Activated CD4-positive, alpha-beta T cell treated with anti-CD3 and anti-CD28 coated beads, Interleukin-2, amount 10 ng/mL, durations not matched to agents 7 days and 5 days (primary cell): Measurements from ENCODE around the gene EEF2K. TPM values are rescaled to one million over a fixed set of nuclear protein-coding genes. Genes with fewer than 3 reads are reported as not detected.

ENCODE experiments used
- CTCF ChIA-PET: fragments of 350-600 bp; sonication (Branson Sonifier 250); formaldehyde crosslinking; loops from one replicate; lab custom pipeline; 2021; ENCODE audit warnings: antibody characterized with exemption; lab: Charles Lee
- POLR2A ChIA-PET: fragments of 350-600 bp; sonication (Branson Sonifier 250); formaldehyde crosslinking; loops from one replicate; lab custom pipeline; 2021; ENCODE audit warnings: antibody characterized with exemption; lab: Charles Lee
- DNase-seq: peaks from one replicate; pipeline ENCODE4 v3.0.0-alpha.2; 2020
- H3K27ac Mint-ChIP-seq: one replicate; pipeline ENCODE4 v1.8.0; 2021; ENCODE audit warnings: mild to moderate bottlenecking, moderate library complexity, mixed read lengths
- H3K27me3 Mint-ChIP-seq: one replicate; pipeline ENCODE4 v1.8.0; 2021; ENCODE audit warnings: mixed read lengths
- H3K36me3 Mint-ChIP-seq: one replicate; pipeline ENCODE4 v1.8.0; 2021; ENCODE audit warnings: low read depth, mixed read lengths
- H3K4me1 Mint-ChIP-seq: one replicate; pipeline ENCODE4 v1.8.0; 2021; ENCODE audit warnings: mixed read lengths
- H3K4me3 Mint-ChIP-seq: one replicate; pipeline ENCODE4 v1.8.0; 2021; ENCODE audit warnings: mild to moderate bottlenecking, moderate library complexity, mixed read lengths
- H3K9me3 Mint-ChIP-seq: one replicate; pipeline ENCODE4 v1.8.0; 2021; ENCODE audit warnings: mixed read lengths
- total RNA-seq, 2 experiments: library from RNA; stranded (reverse); gene quantifications; one replicate each; pipeline ENCODE4 v1.2.3, GENCODE V29; 2021

EEF2K gene
- total RNA-seq, 2 experiments from 2014 or later, result 21.9 to 23.8 TPM

DNA sequence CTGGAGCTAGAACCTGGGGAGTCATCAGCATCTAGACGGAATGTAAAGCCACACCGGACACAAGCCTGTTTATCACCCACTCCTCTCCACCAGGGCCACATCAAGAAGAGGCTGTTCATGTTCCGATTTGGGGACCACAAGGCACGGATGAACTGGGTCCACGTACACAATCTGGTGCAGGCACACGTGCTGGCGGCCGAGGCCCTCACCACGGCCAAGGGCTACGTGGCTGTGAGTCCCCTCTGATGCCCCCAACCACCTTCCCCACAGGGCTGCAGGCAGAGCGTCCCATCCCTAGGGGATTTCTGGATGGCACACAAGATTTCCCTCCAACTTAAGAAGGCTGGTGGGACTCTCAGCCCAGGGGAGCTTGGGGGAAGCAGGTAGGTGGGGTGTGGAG lies 24.7 kb upstream of the EEF2K start:
- CTCF ChIA-PET, result no interaction called here
- POLR2A ChIA-PET, result no interaction called here

DNA sequence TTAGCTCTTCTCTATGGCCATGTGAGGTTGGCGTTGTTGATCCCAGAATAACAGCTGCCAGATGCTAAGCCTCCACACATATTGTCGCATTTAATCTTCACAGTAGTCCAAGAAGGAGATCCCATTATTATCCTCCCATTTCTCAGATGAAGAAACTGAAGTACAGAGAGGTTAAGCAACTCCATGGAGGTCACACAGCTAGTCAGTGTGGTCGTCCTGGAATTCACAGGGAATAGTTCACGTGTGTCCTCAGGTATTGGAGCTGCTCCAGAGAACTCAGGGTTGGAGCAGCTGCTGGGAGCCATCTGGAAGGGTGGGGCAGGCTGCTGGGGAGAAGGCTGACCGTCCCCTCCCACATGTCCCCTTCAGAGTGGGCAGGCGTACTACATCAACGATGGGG lies 24.2 kb upstream of the EEF2K start:
- DNase-seq, result no peak
- ChIA-PET CTCF (no interaction called here), POLR2A (no interaction called here)
- Mint-ChIP-seq H3K9me3 (no peaks in the 10 kb centered on the region), H3K27me3 (no peaks in the 10 kb centered on the region), H3K4me1 (no peaks in the 10 kb centered on the region), H3K4me3 (no peak overlapping the region), H3K27ac (no peak overlapping the region), H3K36me3 (no peaks in the 10 kb centered on the region)

More for the DNA sequence above, 24.7 kb upstream of the EEF2K start:
- H3K27me3 Mint-ChIP-seq, result no peaks in the 10 kb centered on the region
- no peak overlapping the region for H3K4me3 Mint-ChIP-seq
- H3K27ac Mint-ChIP-seq, result no peak overlapping the region
- no peaks in the 10 kb centered on the region for H3K4me1 Mint-ChIP-seq
- H3K9me3 Mint-ChIP-seq, result no peaks in the 10 kb centered on the region
- no peak for DNase-seq
- no peaks in the 10 kb centered on the region for H3K36me3 Mint-ChIP-seq

DNA sequence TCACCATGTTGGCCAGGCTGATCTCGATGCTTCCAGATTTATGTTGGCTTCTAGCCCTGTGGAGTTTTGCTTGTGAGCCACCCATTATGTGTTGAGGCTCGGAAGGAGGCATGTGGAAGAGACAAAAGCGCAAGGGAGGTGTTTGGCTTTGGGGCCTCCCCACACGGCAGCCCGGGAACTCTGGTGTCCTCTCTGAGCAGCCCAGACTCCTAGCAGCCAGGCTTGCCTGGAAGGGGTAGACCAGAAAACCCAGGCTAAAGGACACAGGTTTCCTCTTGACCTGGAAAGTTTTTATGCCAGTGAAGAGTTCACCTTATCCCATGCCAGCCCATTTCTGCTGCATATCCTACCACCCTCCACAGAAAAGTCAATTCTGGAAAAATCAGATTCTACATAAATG lies 22.7 kb upstream of the EEF2K start:
- H3K4me3 Mint-ChIP-seq, result no peak overlapping the region
- H3K9me3 Mint-ChIP-seq, result no peaks in the 10 kb centered on the region
- ChIA-PET CTCF (no interaction called here), POLR2A (no interaction called here)
- no peak overlapping the region for H3K27ac Mint-ChIP-seq
- no peaks in the 10 kb centered on the region for H3K27me3 Mint-ChIP-seq
- H3K36me3 Mint-ChIP-seq, result no peaks in the 10 kb centered on the region
- DNase-seq, result no peak
- peaks cover 4% of the 10 kb centered on the region for H3K4me1 Mint-ChIP-seq

DNA sequence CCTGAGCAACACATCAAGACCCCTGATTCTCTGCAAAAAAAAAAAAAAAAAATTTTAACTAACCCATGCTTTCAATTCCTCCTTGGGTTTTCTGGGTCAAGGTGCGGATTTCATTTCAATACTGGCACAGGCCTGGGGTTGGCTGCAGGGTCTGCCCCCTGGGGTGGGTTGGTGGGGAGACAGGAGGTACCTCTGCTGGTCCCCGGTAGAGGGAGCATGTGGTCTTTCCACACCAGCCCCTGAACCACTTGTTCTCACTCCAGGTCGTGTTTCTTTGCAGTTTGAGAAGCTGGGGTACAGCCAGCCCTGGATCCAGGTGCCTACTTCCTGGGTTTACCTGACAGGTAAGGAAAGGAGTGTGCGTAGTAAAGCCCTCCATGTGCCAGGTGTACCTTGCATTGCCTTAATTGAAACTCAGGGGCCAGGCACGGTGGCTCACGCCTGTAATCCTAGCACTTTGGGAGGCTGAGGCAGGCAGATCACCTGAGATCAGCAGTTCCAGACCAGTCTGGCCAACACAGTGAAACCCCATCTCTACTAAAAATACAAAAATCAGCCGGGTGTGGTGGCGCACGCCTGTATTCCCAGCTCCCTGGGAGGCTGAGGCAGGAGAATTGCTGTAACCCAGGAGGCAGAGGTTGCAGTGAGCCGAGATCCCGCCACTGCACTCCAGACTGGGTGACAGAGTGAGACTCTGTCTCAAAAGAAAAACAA lies 22.0 kb upstream of the EEF2K start:
- H3K4me3 Mint-ChIP-seq, result no peak overlapping the region
- no peak for DNase-seq
- peak overlapping the region; percentile 25 for H3K27ac Mint-ChIP-seq
- peaks cover 11% of the 10 kb centered on the region for H3K4me1 Mint-ChIP-seq
- H3K36me3 Mint-ChIP-seq, result no peaks in the 10 kb centered on the region
- no peaks in the 10 kb centered on the region for H3K9me3 Mint-ChIP-seq
- no peaks in the 10 kb centered on the region for H3K27me3 Mint-ChIP-seq
- POLR2A ChIA-PET, result no interaction called here
- CTCF ChIA-PET, result interaction anchor here (0.8 kb wide), 1 partner anchor 24 kb away, joined by 3 read pairs; no protein-coding TSS in a partner anchor

DNA sequence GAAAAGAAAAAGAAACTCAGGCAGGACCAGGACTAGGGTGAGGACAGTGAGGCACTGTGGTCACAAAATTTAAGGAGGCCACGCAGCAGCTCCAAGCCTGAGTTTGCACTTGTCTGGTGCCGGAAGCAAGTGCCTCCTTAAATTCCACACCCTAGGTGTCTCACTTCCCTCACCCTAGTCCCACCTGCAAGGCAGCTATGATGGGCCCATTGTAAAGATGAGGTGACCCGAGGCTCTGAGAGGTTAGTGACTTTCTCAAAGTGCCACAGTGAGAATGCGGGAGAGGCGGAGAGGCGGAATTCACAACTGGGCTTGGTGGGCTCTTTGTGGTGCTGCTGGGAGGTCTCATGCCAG lies 21.5 kb upstream of the EEF2K start:
- Mint-ChIP-seq H3K4me3 (no peak overlapping the region), H3K36me3 (no peaks in the 10 kb centered on the region), H3K27me3 (no peaks in the 10 kb centered on the region), H3K9me3 (no peaks in the 10 kb centered on the region), H3K4me1 (peaks cover 17% of the 10 kb centered on the region), H3K27ac (peak overlapping the region; percentile 25)
- ChIA-PET POLR2A (no interaction called here), CTCF (interaction anchor here (0.8 kb wide), 1 partner anchor 23 kb away, joined by 3 read pairs; no protein-coding TSS in a partner anchor)
- no peak for DNase-seq

DNA sequence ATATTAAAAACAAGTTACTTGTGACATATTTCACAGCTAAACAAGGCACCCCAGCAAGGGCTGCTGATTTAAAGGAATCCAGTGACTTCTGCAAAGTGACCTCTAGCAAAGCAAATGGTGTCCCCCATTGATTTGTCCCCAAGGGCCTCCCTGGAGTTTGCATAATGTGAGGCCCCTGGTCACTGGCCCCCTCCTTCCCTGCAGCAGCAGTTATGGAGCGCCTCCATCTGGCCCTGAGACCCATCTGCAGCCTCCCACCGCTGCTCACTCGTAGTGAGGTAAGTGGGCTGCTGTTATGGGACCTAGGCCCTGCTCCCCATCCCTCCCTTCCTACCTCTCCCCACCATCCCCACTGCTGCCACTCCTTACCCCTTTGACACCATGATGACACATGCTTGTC lies 19.6 kb upstream of the EEF2K start:
- DNase-seq, result no peak
- Mint-ChIP-seq H3K27ac (no peak overlapping the region), H3K4me3 (no peak overlapping the region), H3K9me3 (no peaks in the 10 kb centered on the region), H3K27me3 (no peaks in the 10 kb centered on the region), H3K4me1 (peaks cover 19% of the 10 kb centered on the region), H3K36me3 (no peaks in the 10 kb centered on the region)
- POLR2A ChIA-PET, result no interaction called here
- CTCF ChIA-PET, result interaction anchor here (0.6 to 1.0 kb wide), 2 partner anchors 10 to 1044 kb away, joined by 3 read pairs; no protein-coding TSS in a partner anchor

DNA sequence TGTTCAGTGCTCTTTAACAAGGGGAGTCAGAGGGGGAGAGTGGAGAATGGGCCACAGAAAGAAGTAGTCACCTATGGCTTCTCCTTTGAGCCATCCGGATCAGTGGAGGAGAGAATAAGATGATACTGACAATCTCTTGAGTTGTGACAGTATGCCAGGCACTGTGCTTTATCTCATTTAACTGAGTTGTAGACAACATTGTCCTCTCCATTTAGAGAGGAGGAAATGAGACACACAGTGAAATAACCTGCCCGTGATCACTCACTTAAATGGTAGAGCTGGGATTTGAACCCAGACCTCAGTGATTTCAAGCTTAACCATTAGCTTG lies 17.8 kb upstream of the EEF2K start:
- Mint-ChIP-seq H3K9me3 (no peaks in the 10 kb centered on the region), H3K27ac (peak overlapping the region; percentile 99), H3K27me3 (no peaks in the 10 kb centered on the region), H3K36me3 (no peaks in the 10 kb centered on the region), H3K4me3 (no peak overlapping the region), H3K4me1 (peaks cover 33% of the 10 kb centered on the region)
- ChIA-PET POLR2A (no interaction called here), CTCF (interaction anchor here (0.6 to 5.4 kb wide), 23 partner anchors 8 to 657 kb away, joined by 3 to 41 read pairs (median 5); partner anchors contain the start of genes MOSMO, PDZD9 and POLR3E)
- no peak for DNase-seq

DNA sequence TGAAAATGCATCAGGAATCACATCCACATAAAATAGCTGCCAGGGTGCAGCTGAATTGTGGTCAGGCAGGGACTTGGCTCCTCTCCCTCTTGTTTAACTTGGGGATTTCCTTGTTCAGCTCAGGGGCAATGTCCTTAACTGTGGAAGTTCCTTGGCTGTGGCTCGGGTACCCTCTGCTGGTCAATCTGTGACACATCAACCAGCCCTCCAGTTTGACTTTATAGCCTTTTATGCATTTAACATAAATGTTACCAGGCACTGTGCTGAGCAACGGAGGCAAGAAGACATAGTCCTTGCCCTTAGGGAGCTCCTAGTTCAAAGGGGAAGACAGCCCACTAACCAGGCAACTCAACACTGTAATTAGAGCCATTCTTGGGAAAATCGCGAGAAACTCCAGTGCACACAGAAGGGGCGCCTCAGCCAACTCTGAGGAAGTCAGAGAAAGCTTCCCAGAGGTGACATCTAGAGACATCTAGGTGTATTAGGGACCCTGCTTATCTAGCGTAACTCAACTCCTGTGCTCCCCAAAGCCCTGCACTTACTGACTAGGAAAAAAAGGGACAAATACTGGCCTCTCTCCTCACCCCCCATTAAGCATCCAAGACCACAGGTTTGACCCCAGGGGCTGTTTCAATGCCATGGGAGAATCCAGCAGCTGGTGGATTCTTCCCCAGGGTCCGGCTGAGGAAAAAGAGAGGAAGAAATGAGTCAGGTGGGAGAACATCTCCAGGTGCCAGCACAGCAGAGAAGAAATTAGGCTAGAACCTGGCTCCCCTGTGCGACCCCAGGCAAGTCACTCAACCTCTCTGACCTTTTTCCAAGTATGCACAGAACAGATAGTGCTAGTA lies 17.3 kb upstream of the EEF2K start:
- ChIA-PET POLR2A (no interaction called here), CTCF (interaction anchor here (0.6 to 5.4 kb wide), 26 partner anchors 9 to 658 kb away, joined by 3 to 41 read pairs (median 4); partner anchors contain the start of genes MOSMO, PDZD9 and POLR3E)
- peak; percentile 74 for DNase-seq
- Mint-ChIP-seq H3K27ac (peak overlapping the region; percentile 99), H3K4me3 (peak overlapping the region; percentile 83), H3K27me3 (no peaks in the 10 kb centered on the region), H3K36me3 (peaks cover 5% of the 10 kb centered on the region), H3K4me1 (peaks cover 39% of the 10 kb centered on the region), H3K9me3 (peaks cover 5% of the 10 kb centered on the region)

DNA sequence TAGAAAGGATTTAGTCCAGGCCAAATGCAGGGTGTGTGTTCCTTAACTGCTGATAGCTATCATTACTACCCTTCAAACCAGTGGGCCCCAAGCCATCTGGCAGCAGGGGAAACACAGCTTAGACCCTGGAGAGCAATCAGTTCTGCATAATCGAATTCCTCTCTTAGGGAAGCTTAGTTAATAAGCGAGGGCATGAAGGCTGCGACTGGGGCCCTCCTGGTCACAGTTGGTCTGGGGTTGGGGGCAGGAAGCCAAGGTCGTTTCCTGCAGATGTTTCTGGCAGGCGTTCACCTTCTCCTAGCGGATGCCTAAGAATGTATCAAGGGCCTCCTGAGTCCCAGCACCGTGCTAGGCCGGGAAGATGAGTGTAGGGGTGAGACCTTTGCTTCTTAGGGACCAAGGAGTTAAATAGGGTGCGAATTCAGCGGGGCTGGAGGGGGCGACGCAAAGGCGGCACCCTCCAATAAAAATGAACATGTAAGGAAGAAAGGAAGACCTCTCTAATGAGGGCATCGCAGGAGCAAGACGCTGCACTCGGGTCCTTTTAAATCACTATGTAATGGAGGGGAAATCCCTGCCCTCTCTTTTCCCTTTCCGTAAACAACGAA lies 16.5 kb upstream of the EEF2K start:
- ChIA-PET POLR2A (interaction anchor here (0.5 kb wide), 1 partner anchor 371 kb away, joined by 3 read pairs; no protein-coding TSS in a partner anchor), CTCF (interaction anchor here (0.6 to 5.4 kb wide), 12 partner anchors 15 to 544 kb away, joined by 3 to 41 read pairs (median 5); partner anchors contain the start of genes MOSMO, PDZD9 and POLR3E)
- peak overlapping the region; percentile 83 for H3K4me3 Mint-ChIP-seq
- no peak for DNase-seq
- no peaks in the 10 kb centered on the region for H3K27me3 Mint-ChIP-seq
- H3K27ac Mint-ChIP-seq, result peak overlapping the region; percentile 99
- peaks cover 45% of the 10 kb centered on the region for H3K4me1 Mint-ChIP-seq
- peaks cover 9% of the 10 kb centered on the region for H3K36me3 Mint-ChIP-seq
- peaks cover 8% of the 10 kb centered on the region for H3K9me3 Mint-ChIP-seq

DNA sequence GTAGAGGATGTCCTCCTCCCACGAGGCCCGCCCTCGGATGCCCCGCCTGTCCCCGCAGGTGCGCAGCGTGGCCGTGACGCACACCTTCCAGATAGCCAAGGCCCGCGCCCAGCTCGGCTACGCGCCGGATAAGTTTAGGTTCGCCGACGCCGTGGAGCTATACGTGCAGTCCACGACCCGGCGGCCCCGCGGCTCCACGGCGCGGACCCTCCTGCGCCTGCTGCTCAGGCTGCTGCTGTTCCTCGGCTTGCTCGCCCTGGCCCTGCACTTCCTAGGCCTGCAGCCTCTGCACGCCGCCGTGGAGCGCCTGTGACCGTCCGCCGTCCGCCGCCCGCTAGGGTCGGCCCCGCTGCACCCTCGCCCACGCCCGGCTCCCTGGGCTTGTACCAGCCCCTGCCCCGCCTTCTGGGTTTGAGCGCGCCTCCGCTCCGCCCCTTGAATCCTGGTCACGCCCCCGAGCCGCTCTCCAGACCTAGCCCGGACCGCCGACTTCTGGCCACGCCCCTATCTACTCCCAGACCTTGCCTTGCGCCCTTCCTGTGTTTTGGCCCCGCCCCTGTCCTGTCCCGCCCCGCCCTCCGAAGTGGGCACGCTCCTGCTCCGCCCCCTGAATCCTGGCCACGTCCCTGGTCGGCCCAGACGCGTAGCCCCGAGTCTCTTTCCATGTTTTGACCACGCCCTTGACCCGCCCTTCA lies 15.8 kb upstream of the EEF2K start:
- CTCF ChIA-PET, result interaction anchor here (0.6 to 5.4 kb wide), 5 partner anchors 17 to 189 kb away, joined by 3 to 41 read pairs (median 20); partner anchors contain the start of genes EEF2K, MOSMO, PDZD9 and POLR3E
- Mint-ChIP-seq H3K27me3 (no peaks in the 10 kb centered on the region), H3K9me3 (peaks cover 8% of the 10 kb centered on the region), H3K4me3 (peak overlapping the region; percentile 83), H3K4me1 (peaks cover 51% of the 10 kb centered on the region), H3K36me3 (peaks cover 11% of the 10 kb centered on the region), H3K27ac (peak overlapping the region; percentile 99)
- POLR2A ChIA-PET, result interaction anchor here (0.5 kb wide), 1 partner anchor 371 kb away, joined by 3 read pairs; no protein-coding TSS in a partner anchor
- DNase-seq, result peak; percentile 89

DNA sequence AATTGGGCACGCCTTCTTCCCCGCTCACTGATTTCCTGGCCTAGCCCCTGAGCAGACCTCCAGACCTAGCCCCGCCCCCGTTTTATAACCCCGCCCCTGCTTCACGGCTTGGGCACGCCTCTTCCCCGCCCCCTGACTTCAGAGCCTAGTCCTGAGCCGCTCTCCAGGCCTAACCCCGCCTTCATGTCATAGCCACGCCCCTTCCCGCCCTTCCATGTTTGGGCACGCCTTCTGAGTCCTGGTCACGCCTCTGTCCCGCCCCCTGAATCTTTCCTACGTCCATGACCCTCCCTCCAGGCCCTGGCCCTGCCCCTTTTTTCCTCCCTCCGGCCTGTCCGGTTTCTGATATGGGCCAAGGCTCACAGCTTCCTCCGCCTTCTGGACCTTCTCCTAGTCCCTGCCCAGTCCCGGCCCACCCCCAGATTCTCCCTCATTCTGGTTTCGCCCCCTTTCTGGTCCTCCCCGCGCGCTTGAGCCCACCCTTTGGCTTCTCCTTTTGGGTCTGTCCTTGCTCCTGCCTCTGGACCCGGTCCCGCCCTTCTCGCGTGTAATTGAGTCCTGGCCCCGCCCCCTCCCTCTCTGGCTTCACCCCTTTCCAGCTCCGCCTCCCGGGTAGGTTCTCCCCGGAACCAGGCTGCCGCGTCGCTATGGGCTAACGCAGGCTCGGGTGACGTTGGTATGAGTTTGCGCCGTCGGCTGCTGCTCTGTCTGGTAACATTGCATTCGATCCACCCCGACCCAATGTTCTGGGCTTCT lies 15.1 kb upstream of the EEF2K start:
- CTCF ChIA-PET, result interaction anchor here (1.0 to 5.4 kb wide), 7 partner anchors 13 to 109 kb away, joined by 3 to 41 read pairs (median 7); partner anchors contain the start of genes EEF2K and POLR3E
- DNase-seq, result peak; percentile 100
- peak overlapping the region; percentile 83 for H3K4me3 Mint-ChIP-seq
- H3K36me3 Mint-ChIP-seq, result peaks cover 12% of the 10 kb centered on the region
- POLR2A ChIA-PET, result interaction anchor here (0.6 kb wide), 1 partner anchor 18 kb away, joined by 3 read pairs; no protein-coding TSS in a partner anchor
- H3K27ac Mint-ChIP-seq, result peak overlapping the region; percentile 99
- H3K9me3 Mint-ChIP-seq, result peaks cover 8% of the 10 kb centered on the region
- H3K4me1 Mint-ChIP-seq, result peaks cover 57% of the 10 kb centered on the region
- H3K27me3 Mint-ChIP-seq, result peaks cover 2% of the 10 kb centered on the region
